ENCODE data around the gene PAQR8.
"Not testable (repeated sequence)": the region's sequence is repeated elsewhere in the genome, so short reads cannot be mapped to it uniquely, and the experiment has no call there.

Gene PAQR8

GRCh38 chr6:52415917-52416628 is 54.1 kb downstream of the PAQR8 start:
- DNase-seq = no peak

GRCh38 chr6:52416629-52417151 is 54.7 kb downstream of the PAQR8 start:
- DNase-seq = peak; percentile 46 to 76

- DNase-seq = no peak
Measured at GRCh38 chr6:52417675-52418111, 55.7 kb downstream of the PAQR8 start.

GRCh38 chr6:52418606-52419005 is 56.7 kb downstream of the PAQR8 start:
- DNase-seq = no peak

- peak; percentile 97 to 98 for DNase-seq
Measured at GRCh38 chr6:52419809-52420667, 58.1 kb downstream of the PAQR8 start, which contains the start of gene EFHC1. Gene EFHC1, plus strand, starts transcription at chr6:52420342. Its CDS starts 69 bp downstream, at chr6:52420411.

GRCh38 chr6:52420668-52421358 is 58.9 kb downstream of the PAQR8 start:
- peak; percentile 46 to 70 for DNase-seq

- DNase-seq = no peak
Measured at GRCh38 chr6:52422156-52422555, 60.2 kb downstream of the PAQR8 start.

GRCh38 chr6:52423448-52423847 is 61.5 kb downstream of the PAQR8 start:
- DNase-seq = no peak

- DNase-seq = no peak
Measured at GRCh38 chr6:52423971-52424381, 62.0 kb downstream of the PAQR8 start.

- no peak for DNase-seq
Measured at GRCh38 chr6:52424513-52424912, 62.6 kb downstream of the PAQR8 start.

- no peak for DNase-seq
Measured at GRCh38 chr6:52426667-52427066, 64.7 kb downstream of the PAQR8 start.

- DNase-seq = not testable (repeated sequence)
Measured at GRCh38 chr6:52433294-52433693, 71.3 kb downstream of the PAQR8 start.

- DNase-seq = no peak
Measured at GRCh38 chr6:52435345-52435744, 73.4 kb downstream of the PAQR8 start.

GRCh38 chr6:52438926-52439325 is 77.0 kb downstream of the PAQR8 start:
- DNase-seq = no peak

GRCh38 chr6:52454556-52454955 is 92.6 kb downstream of the PAQR8 start:
- no peak for DNase-seq

GRCh38 chr6:52457096-52457495 is 95.1 kb downstream of the PAQR8 start:
- no peak for DNase-seq
